K562 (cell line): ENCODE measurements around the gene DEPDC4. TPM values are rescaled to one million over a fixed set of nuclear protein-coding genes. Genes with fewer than 3 reads are reported as not detected.

Experiments
- ARID1B ChIP-seq: fragments of 450-650 bp; IDR thresholded peaks from 2 replicates; pipeline ENCODE4 v1.6.1; 2016; ENCODE audit warnings: antibody characterized with exemption, mild to moderate bottlenecking, inconsistent platforms
- BACH1 ChIP-seq: fragments of 200-800 bp; sonication (Bioruptor generic); IDR thresholded peaks from 2 replicates; pipeline ENCODE4 v1.6.1; 2016; ENCODE audit warnings: missing genetic modification characterization, missing compliant biosample characterization
- CBX5 ChIP-seq: IDR thresholded peaks from 2 replicates; pipeline ENCODE4 v1.6.1; 2014; ENCODE audit warnings: low read depth, borderline replicate concordance
- CREB1 ChIP-seq, 2 experiments: sonication (generic) in 1 of 2; formaldehyde crosslinking in 1 of 2; IDR thresholded peaks; 2 replicates each; pipeline versions ENCODE4 v1.6.1 to v1.8.0; 2012 to 2022; ENCODE audit warnings: inconsistent platforms in 1 of 2, mild to moderate bottlenecking in 1 of 2, missing genetic modification reagents in 1 of 2, moderate library complexity in 1 of 2
- HMG20B ChIP-seq: fragments of 250-450 bp; sonication (Bioruptor Pico); IDR thresholded peaks from 2 replicates; pipeline ENCODE4 v1.5.0; 2021; ENCODE audit warnings: mild to moderate bottlenecking
- MLLT1 ChIP-seq, 2 experiments: fragments of 450-650 bp; IDR thresholded peaks; 2 replicates each; pipeline ENCODE4 v1.6.1; 2016
- NFE2L1 ChIP-seq: fragments of 450-650 bp; IDR thresholded peaks from 2 replicates; pipeline ENCODE4 v1.6.1; 2016; ENCODE audit warnings: missing genetic modification characterization, low read depth, mild to moderate bottlenecking, missing compliant biosample characterization, moderate library complexity, borderline replicate concordance
- NFRKB ChIP-seq: fragments of 450-650 bp; IDR thresholded peaks from 2 replicates; pipeline ENCODE4 v1.6.1; 2016; ENCODE audit warnings: low read depth
- NR2C2 ChIP-seq, 2 experiments: fragments of 200-800 bp in 1 of 2; sonication (Bioruptor generic) in 1 of 2; sonication (generic) in 1 of 2; formaldehyde crosslinking in 1 of 2; IDR thresholded peaks; 2 replicates each; pipeline versions ENCODE4 v1.6.1 to v1.8.0; 2016 to 2022; ENCODE audit warnings: mild to moderate bottlenecking in 1 of 2, missing compliant biosample characterization in 1 of 2, missing genetic modification characterization in 1 of 2, missing genetic modification reagents in 1 of 2
- PKNOX1 ChIP-seq: fragments of 450-650 bp; IDR thresholded peaks from 2 replicates; pipeline ENCODE4 v1.6.1; 2016
- SMAD2 ChIP-seq: fragments of 150-350 bp; IDR thresholded peaks from 2 replicates; pipeline ENCODE4 v1.6.1; 2014; ENCODE audit warnings: low read depth, mild to moderate bottlenecking, low read length
- SNRNP70 ChIP-seq: fragments of 200-400 bp; formaldehyde crosslinking; optimal IDR thresholded peaks from 2 replicates; pipeline ENCODE3; 2017; ENCODE audit warnings: low read depth, low read length
- THAP7 ChIP-seq: fragments of 250-450 bp; sonication (Bioruptor Pico); IDR thresholded peaks from 2 replicates; pipeline ENCODE4 v1.5.0; 2021
- THRA ChIP-seq: fragments of 450-650 bp; IDR thresholded peaks from 2 replicates; pipeline ENCODE4 v1.6.1; 2017; ENCODE audit warnings: mild to moderate bottlenecking, moderate library complexity
- ZBTB2 ChIP-seq: fragments of 450-650 bp; IDR thresholded peaks from 2 replicates; pipeline ENCODE4 v1.6.1; 2016; ENCODE audit warnings: antibody characterized with exemption
- ZBTB43 ChIP-seq: sonication (generic); formaldehyde crosslinking; IDR thresholded peaks from 2 replicates; pipeline ENCODE4 v1.8.0; 2023; ENCODE audit warnings: mild to moderate bottlenecking, missing genetic modification reagents
- ZC3H4 ChIP-seq: sonication (generic); formaldehyde crosslinking; IDR thresholded peaks from 2 replicates; pipeline ENCODE4 v1.9.0; 2021; ENCODE audit warnings: missing genetic modification reagents, borderline replicate concordance
- ZNF12 ChIP-seq: sonication (generic); formaldehyde crosslinking; IDR thresholded peaks from 2 replicates; pipeline ENCODE4 v1.4.0; 2020; ENCODE audit warnings: mild to moderate bottlenecking, missing genetic modification reagents
- ZNF699 ChIP-seq: fragments of 250-450 bp; sonication (Bioruptor Pico); IDR thresholded peaks from 2 replicates; pipeline ENCODE4 v1.8.0; 2021; ENCODE audit warnings: mild to moderate bottlenecking, moderate library complexity; ENCODE audit not compliant: insufficient replicate concordance
- ZNF75A ChIP-seq: fragments of 450-650 bp; formaldehyde crosslinking; IDR thresholded peaks from 2 replicates; pipeline ENCODE4 v1.4.0; 2020; ENCODE audit warnings: mild to moderate bottlenecking
- polyA plus RNA-seq, 8 experiments: library from polyadenylated mRNA; depleted of rRNA in 4 of 8; stranded (reverse) in 5 of 8; unstranded in 3 of 8; fragments of >200 nt; fragmentation: Nextera tagmentation in 2 of 8; fragmentation: Illumina TruSeq in 1 of 8; extraction: Ambion mirVana in 2 of 8; extraction: Trizol in 1 of 8; gene quantifications; 2 replicates each; pipeline versions ENCODE4 v1.2.1 to v1.2.3, GENCODE V29; 2011 to 2014; ENCODE audit warnings: inconsistent platforms in 1 of 8, missing spikeins in 1 of 8
- total RNA-seq, 7 experiments: library from RNA; depleted of rRNA in 6 of 7; stranded (reverse); fragments of >200 nt in 6 of 7; fragmentation: Illumina TruSeq in 2 of 7; extraction: Trizol in 2 of 7; gene quantifications; 2 replicates each; pipeline versions ENCODE4 v1.2.1 to v1.2.3, GENCODE V29; 2011 to 2021; ENCODE audit warnings: low replicate concordance in 1 of 7

The DEPDC4 gene
- total and polyA plus RNA-seq, 9 of the 15 experiments (the other 6 are each of a cell fraction or from before 2014, with no cell fraction given) = 3.6 to 13.2 (median 7.4) TPM

- TF ChIP-seq SMAD2 (no peak), THAP7 (0 out of 2 replicates have a peak, but pooled peaks have one; percentile 24), ZC3H4 (no peak), MLLT1 (IDR thresholded peaks at IDR 0.05) (peak in 1 of 2 experiments; percentile 58; a peak in 2 of 4 replicates), ZBTB2 (0 out of 2 replicates have a peak, but pooled peaks have one; percentile 27), CREB1 (IDR thresholded peaks at IDR 0.05) (no peak), CREB1 (CRISPR knock-in tag; IDR thresholded peaks at IDR 0.05) (no peak), CBX5 (no peak), PKNOX1 (no peak), NFRKB (peak; percentile 56; the same call in 1 of the 2 replicates), ZNF12 (CRISPR knock-in tag) (no peak), BACH1 (tag) (peak; percentile 44; the same call in 1 of the 2 replicates), THRA (no peak), SNRNP70 (no peak), NR2C2 (CRISPR knock-in tag; IDR thresholded peaks at IDR 0.05) (no peak), NR2C2 (tag; IDR thresholded peaks at IDR 0.05) (no peak), ARID1B (no peak), ZBTB43 (CRISPR knock-in tag) (no peak), NFE2L1 (no peak), ZNF75A (CRISPR knock-in tag) (no peak), ZNF699 (no peak), HMG20B (no peak)
Observed at GRCh38 chr12:100265732-100266584, 921 bp downstream of the DEPDC4 start (continued).
